ENCODE data around the gene PI3.
"Not testable (repeated sequence)": the region's sequence is repeated elsewhere in the genome, so short reads cannot be mapped to it uniquely, and the experiment has no call there.

The PI3 gene

GRCh38 chr20:45152405-45152804 is 22.3 kb upstream of the PI3 start:
- no peak for TF ChIP-seq CTCF (conservative IDR thresholded peaks at IDR 0.05; ENCODE audit: low read depth, low read length)
- no peak overlapping the region for H3K4me3 ChIP-seq (ENCODE audit: low read length)
- DNase-seq (ENCODE audit: low read depth): no peak

- no peak overlapping the region for H3K4me3 ChIP-seq (ENCODE audit: low read length)
- no peak for TF ChIP-seq CTCF (conservative IDR thresholded peaks at IDR 0.05; ENCODE audit: low read depth, low read length)
- DNase-seq (ENCODE audit: low read depth): no peak
Measured at GRCh38 chr20:45153147-45153546, 21.6 kb upstream of the PI3 start.

DNA sequence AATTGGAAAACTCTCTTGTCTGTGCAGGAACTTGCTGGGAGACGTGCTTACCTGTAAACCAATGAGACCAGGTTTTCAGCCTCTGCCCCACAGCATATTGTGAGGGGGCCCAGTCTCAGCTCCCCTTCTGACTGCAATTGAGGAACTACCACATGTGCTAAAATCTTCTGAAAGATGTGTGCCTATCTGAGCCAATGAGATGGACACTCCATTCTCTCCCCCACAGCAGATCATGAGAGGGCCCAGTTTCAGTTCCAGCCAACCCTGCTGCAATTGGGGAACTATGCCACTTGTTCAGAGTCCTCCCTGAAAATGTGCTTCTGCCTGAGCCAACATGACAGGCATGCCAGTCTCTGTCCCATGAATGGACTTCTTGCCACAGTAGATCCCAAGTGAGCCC is 20.9 kb upstream of the PI3 start:
- no peak for DNase-seq (ENCODE audit: low read depth)
- TF ChIP-seq CTCF (conservative IDR thresholded peaks at IDR 0.05; ENCODE audit: low read depth, low read length): no peak
- no peak overlapping the region for H3K4me3 ChIP-seq (ENCODE audit: low read length)

- no peak for DNase-seq (ENCODE audit: low read depth)
- no peak overlapping the region for H3K4me3 ChIP-seq (ENCODE audit: low read length)
- no peak for TF ChIP-seq CTCF (conservative IDR thresholded peaks at IDR 0.05; ENCODE audit: low read depth, low read length)
Measured at GRCh38 chr20:45154183-45154582, 20.5 kb upstream of the PI3 start.

- DNase-seq (ENCODE audit: low read depth); H3K4me3 ChIP-seq (ENCODE audit: low read length): not testable (repeated sequence)
Measured at GRCh38 chr20:45154794-45155193, 19.9 kb upstream of the PI3 start.

- no peak for DNase-seq (ENCODE audit: low read depth)
- no peak for TF ChIP-seq CTCF (conservative IDR thresholded peaks at IDR 0.05; ENCODE audit: low read depth, low read length)
- H3K4me3 ChIP-seq (ENCODE audit: low read length): no peak overlapping the region
Measured at GRCh38 chr20:45156713-45157112, 18.0 kb upstream of the PI3 start.

GRCh38 chr20:45157962-45158361 is 16.7 kb upstream of the PI3 start:
- peak; percentile 14 for DNase-seq (ENCODE audit: low read depth)
- TF ChIP-seq CTCF (conservative IDR thresholded peaks at IDR 0.05; ENCODE audit: low read depth, low read length): no peak

More at GRCh38 chr20:45157962-45158361, 16.7 kb upstream of the PI3 start:
- H3K4me3 ChIP-seq (ENCODE audit: low read length): no peak overlapping the region
